Subcutaneous adipose tissue (tissue), 4 donors: Measurements from ENCODE around the gene NMRAL1. TPM values are rescaled to one million over a fixed set of nuclear protein-coding genes. Genes with fewer than 3 reads are reported as not detected.

Experiments used
- total RNA-seq, 4 donors: library from RNA; depleted of rRNA; stranded (reverse); fragments of >200 nt; gene quantifications; one replicate each; pipeline ENCODE4 v1.1.0, GENCODE V29; 2016
- TF ChIP-seq, protein P1 (sequence below): fragments of 450-650 bp; IDR thresholded peaks from one replicate; pipeline ENCODE4 v1.5.1; 2016; ENCODE audit warnings: low read depth, mild to moderate bottlenecking, control low read depth, antibody characterized with exemption, moderate library complexity

NMRAL1 gene
- total RNA-seq, 4 donors from 2014 or later = 29.0 to 55.6 (median 42.1) TPM

DNA sequence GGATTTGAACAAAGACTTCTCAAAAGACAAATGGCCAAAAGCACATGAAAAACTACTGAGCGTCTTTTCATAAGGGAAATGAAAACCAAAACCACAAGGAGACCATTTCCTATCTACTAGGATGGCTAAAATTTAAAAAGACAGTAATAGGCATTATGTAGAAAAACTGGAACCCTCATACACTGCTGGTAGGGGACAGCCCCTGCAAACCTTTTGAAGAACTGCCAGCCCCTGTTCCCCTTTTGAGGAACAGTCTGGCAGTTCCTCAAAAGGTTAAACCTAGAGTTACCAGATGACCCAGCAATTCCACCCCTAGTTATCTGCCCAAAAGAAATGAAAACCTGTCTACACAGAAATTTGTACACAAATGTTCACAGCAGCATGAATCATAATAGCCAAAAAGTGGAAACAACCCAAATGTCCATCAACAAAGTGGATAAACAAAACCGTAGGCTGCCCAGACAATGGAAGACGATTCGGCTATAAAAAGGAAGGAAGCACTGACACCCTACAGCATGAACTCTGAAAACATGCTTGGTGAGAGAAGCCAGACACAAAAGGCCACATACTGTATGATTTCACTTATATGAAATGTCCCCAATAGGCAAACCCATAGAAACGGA is 41.3 kb upstream of the NMRAL1 start:
- TF ChIP-seq, protein P1, sequence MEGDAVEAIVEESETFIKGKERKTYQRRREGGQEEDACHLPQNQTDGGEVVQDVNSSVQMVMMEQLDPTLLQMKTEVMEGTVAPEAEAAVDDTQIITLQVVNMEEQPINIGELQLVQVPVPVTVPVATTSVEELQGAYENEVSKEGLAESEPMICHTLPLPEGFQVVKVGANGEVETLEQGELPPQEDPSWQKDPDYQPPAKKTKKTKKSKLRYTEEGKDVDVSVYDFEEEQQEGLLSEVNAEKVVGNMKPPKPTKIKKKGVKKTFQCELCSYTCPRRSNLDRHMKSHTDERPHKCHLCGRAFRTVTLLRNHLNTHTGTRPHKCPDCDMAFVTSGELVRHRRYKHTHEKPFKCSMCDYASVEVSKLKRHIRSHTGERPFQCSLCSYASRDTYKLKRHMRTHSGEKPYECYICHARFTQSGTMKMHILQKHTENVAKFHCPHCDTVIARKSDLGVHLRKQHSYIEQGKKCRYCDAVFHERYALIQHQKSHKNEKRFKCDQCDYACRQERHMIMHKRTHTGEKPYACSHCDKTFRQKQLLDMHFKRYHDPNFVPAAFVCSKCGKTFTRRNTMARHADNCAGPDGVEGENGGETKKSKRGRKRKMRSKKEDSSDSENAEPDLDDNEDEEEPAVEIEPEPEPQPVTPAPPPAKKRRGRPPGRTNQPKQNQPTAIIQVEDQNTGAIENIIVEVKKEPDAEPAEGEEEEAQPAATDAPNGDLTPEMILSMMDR = no peak

DNA sequence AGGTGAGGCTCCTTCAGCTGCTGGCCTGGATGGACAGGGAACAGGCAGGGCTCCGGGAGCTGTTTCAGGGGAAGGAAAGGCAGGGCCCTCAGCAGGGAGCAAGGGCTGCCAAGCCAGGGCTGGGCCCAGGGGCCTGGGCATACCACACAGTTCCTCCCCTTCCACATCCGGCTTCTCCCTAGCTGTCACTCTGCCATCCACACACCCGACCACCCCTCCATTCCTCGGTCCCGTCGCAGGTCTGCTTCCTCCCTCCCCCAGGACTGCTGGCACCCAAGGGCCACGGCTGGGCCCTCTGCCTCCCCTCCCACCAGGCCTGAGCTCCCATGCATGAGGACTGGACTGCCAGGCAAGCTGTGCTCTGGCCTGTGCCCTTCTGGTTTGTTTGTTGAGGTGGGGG is 40.2 kb upstream of the NMRAL1 start:
- TF ChIP-seq, protein P1 = no peak

- TF ChIP-seq, protein P1 = no peak
Measured at GRCh38 chr16:4513881-4514280, 39.5 kb upstream of the NMRAL1 start.

DNA sequence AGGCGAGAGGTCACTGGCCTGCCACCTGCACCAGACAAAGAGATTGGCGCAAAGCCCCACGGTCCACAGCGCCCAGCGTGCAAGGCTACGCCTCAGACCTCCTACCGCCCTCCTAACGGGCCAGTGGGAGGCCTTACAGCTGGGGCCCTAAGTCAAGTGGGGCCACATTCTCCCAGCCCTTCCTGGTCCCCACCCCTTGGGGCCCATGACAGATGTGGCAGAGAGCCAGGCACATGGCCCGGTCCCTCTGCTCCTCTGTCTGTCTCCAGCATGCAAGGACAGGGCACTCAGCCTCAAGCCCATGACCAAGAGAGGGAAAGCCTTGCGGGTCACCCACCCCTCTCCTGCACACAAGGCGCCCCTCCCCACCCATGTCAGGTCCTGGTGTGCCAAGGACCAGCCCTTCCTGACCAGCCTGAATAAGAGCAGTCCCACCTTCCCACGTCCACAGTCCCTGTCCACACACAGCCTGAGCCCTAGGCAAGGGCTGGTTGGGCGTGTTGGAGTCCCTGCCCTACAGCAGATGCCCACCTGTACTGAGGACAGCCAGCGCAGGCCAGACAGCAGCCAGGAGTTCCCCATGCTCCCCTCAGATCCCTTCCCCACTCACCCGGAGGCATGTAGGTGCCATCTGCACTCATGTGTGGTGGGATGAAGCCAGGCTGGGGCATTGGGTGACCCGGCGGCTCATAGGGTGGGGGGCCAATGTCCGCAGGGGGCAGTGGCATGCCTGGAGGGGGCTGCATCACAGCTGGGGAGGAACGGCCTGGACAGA is 38.8 kb upstream of the NMRAL1 start:
- TF ChIP-seq, protein P1 = no peak

- TF ChIP-seq, protein P1 = no peak
Measured at GRCh38 chr16:4512473-4512872, 38.0 kb upstream of the NMRAL1 start.

DNA sequence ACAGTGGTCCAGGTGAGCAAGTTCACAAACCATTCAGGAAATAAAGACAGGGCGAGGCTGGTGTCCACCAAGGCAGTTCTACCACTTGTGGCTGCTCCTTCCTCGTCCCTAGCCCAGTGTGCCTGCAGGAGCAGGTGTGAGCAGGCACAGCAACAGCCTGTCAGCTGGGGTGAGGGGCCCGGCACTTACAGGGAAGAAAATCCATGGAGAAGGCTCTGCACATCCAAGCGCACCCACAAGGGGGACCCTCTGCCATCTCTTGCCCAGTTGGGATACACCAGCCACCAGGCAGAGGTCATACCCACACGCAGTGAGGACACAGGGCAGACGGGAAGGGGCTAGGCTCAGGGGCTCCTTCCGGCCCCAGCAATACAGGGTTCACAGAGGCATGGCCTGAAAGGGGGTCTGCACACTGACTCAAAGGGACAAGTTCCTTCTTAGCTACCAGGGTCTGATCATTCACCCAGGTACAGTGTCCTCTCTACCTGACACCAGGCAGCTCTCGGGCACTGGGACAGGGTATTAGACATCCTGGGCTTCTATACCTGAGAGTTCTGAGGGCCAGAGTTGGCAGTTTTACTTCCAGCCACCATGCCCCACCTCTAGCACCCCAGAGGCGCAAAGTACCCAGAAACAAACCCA is 37.1 kb upstream of the NMRAL1 start:
- TF ChIP-seq, protein P1 = no peak

DNA sequence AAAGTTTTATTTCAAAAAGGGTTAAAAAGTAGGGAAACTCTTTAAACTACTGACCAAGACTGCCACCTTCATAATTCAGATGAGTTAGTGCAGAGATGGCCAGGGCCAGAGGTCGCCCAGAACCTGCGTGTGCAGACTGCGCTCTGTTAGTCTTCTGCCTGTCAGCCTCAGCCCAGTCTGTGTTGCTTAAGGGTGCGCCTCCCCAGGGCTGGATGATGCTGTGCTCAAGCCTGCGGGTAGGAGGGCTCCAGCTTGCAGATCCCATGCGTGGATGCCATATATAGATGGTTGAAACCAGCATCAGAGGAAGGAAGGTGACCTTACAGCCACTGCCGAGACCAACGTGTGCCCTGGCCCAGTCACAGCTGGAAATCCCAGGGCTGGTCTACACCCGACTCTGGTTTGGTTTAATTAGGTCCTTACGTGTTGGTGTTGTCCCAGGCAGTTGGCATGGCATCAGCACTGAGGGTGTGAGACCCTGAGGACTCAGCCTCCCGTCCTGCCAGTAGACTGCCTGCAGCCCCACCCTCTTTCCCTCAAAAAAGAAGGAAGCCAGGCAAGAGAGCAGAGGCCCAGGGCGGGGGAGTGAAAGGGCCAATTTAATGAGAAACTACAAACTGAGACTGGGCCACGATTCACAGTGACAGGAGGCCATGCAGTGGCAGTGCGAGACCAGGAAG is 36.5 kb upstream of the NMRAL1 start:
- TF ChIP-seq, protein P1 = no peak
